ENCODE results near the gene RNF114.

- TF ChIP-seq CTCF (conservative IDR thresholded peaks at IDR 0.05 in 1 of 2, IDR thresholded peaks at IDR 0.05 in 1 of 2; ENCODE audit: low read depth in 1 of 2, low read length in 2 of 2) (no peak), EZH2 (IDR thresholded peaks at IDR 0.05; ENCODE audit: low read length, missing control alignments) (no peak)
Measured at GRCh38 chr20:49925901-49926454, 10.2 kb upstream of the RNF114 start.
